HCT116 (cell line): Measurements from ENCODE around the gene AGAP1.

Experiments
- CEBPB ChIP-seq: IDR thresholded peaks from 2 replicates; pipeline ENCODE4 v1.6.1; 2012; ENCODE audit warnings: low read depth
- EZH2 ChIP-seq: fragments of 200-600 bp; sonication (generic); IDR thresholded peaks from 2 replicates; pipeline ENCODE4 v1.6.1; 2017; ENCODE audit warnings: antibody characterized with exemption, mixed run types
- EZH2phosphoT487 ChIP-seq: fragments of 200-600 bp; IDR thresholded peaks from 2 replicates; pipeline ENCODE4 v1.6.1; 2018; ENCODE audit warnings: antibody characterized with exemption, borderline replicate concordance
- FOSL1 ChIP-seq: IDR thresholded peaks from 2 replicates; pipeline ENCODE4 v1.6.1; 2012; ENCODE audit warnings: low read depth
- JUND ChIP-seq: IDR thresholded peaks from 2 replicates; pipeline ENCODE4 v1.6.1; 2012
- POLR2A ChIP-seq: IDR thresholded peaks from 2 replicates; pipeline ENCODE4 v1.7.0; 2011; ENCODE audit warnings: borderline replicate concordance; ENCODE audit not compliant: insufficient read depth, insufficient read length; ENCODE audit errors: extremely low read depth
- POLR2AphosphoS5 ChIP-seq: IDR thresholded peaks from 2 replicates; pipeline ENCODE4 v1.6.1; 2011; ENCODE audit warnings: mild to moderate bottlenecking, low read depth, low read length, moderate library complexity
- SP1 ChIP-seq: IDR thresholded peaks from 2 replicates; pipeline ENCODE4 v1.6.1; 2012; ENCODE audit warnings: low read depth
- ZNF274 ChIP-seq: fragments of 200-500 bp; sonication (Bioruptor generic); IDR thresholded peaks from 2 replicates; pipeline ENCODE4 v1.6.1; 2014; ENCODE audit warnings: mild to moderate bottlenecking, low read depth, low read length, inconsistent platforms
- TF ChIP-seq, protein P1 (sequence below), 3 experiments: fragments of 200-600 bp in 1 of 3; sonication (generic) in 1 of 3; IDR thresholded peaks in 2 of 3; conservative IDR thresholded peaks in 1 of 3; 2 replicates each; pipeline ENCODE4 v1.5.1; 2012 to 2017; ENCODE audit warnings: low read depth in 2 of 3, low read length in 2 of 3, antibody characterized with exemption in 1 of 3, borderline replicate concordance in 1 of 3, control low read depth in 1 of 3, mild to moderate bottlenecking in 1 of 3, mixed read lengths in 1 of 3, mixed run types in 1 of 3, moderate library complexity in 1 of 3; ENCODE audit not compliant: insufficient read depth in 1 of 3
- TF ChIP-seq, protein P2 (sequence below): IDR thresholded peaks from 2 replicates; pipeline ENCODE4 v1.6.1; 2012; ENCODE audit warnings: low read depth
- TF ChIP-seq, protein P3 (sequence below): IDR thresholded peaks from 2 replicates; pipeline ENCODE4 v1.6.1; 2012

DNA sequence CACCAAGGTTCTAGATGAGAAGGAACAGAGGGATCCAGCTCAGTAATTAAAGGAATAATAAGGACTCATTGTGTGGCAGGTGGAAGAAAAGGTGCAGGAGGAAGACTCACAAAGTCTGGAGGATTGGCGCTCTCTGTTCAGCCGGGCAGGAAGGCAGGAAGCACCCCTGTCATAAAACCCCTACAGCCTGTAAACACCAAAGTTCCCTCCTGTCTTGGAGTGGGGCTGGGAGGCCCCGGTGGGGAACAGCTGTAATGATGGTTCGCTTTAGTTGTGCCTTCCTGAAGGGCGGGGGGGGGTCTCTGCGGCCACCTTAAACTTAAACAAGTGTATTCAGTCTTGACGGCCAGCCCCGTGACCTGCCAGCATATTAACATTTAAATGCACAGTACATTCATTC lies 590.1 kb downstream of the AGAP1 start:
- TF ChIP-seq POLR2A (no peak), POLR2AphosphoS5 (no peak), EZH2phosphoT487 (no peak), ZNF274 (no peak), JUND (no peak), EZH2 (no peak), CEBPB (no peak), SP1 (no peak), FOSL1 (no peak)
- TF ChIP-seq, protein P1, sequence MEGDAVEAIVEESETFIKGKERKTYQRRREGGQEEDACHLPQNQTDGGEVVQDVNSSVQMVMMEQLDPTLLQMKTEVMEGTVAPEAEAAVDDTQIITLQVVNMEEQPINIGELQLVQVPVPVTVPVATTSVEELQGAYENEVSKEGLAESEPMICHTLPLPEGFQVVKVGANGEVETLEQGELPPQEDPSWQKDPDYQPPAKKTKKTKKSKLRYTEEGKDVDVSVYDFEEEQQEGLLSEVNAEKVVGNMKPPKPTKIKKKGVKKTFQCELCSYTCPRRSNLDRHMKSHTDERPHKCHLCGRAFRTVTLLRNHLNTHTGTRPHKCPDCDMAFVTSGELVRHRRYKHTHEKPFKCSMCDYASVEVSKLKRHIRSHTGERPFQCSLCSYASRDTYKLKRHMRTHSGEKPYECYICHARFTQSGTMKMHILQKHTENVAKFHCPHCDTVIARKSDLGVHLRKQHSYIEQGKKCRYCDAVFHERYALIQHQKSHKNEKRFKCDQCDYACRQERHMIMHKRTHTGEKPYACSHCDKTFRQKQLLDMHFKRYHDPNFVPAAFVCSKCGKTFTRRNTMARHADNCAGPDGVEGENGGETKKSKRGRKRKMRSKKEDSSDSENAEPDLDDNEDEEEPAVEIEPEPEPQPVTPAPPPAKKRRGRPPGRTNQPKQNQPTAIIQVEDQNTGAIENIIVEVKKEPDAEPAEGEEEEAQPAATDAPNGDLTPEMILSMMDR (IDR thresholded peaks at IDR 0.05 in 2 of 3, conservative IDR thresholded peaks at IDR 0.05 in 1 of 3; ENCODE audit: borderline replicate concordance in 1 of 3, insufficient read depth in 1 of 3, low read depth in 2 of 3, low read length in 2 of 3) = no peak
- TF ChIP-seq, protein P2, sequence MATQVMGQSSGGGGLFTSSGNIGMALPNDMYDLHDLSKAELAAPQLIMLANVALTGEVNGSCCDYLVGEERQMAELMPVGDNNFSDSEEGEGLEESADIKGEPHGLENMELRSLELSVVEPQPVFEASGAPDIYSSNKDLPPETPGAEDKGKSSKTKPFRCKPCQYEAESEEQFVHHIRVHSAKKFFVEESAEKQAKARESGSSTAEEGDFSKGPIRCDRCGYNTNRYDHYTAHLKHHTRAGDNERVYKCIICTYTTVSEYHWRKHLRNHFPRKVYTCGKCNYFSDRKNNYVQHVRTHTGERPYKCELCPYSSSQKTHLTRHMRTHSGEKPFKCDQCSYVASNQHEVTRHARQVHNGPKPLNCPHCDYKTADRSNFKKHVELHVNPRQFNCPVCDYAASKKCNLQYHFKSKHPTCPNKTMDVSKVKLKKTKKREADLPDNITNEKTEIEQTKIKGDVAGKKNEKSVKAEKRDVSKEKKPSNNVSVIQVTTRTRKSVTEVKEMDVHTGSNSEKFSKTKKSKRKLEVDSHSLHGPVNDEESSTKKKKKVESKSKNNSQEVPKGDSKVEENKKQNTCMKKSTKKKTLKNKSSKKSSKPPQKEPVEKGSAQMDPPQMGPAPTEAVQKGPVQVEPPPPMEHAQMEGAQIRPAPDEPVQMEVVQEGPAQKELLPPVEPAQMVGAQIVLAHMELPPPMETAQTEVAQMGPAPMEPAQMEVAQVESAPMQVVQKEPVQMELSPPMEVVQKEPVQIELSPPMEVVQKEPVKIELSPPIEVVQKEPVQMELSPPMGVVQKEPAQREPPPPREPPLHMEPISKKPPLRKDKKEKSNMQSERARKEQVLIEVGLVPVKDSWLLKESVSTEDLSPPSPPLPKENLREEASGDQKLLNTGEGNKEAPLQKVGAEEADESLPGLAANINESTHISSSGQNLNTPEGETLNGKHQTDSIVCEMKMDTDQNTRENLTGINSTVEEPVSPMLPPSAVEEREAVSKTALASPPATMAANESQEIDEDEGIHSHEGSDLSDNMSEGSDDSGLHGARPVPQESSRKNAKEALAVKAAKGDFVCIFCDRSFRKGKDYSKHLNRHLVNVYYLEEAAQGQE = no peak
- TF ChIP-seq, protein P3, sequence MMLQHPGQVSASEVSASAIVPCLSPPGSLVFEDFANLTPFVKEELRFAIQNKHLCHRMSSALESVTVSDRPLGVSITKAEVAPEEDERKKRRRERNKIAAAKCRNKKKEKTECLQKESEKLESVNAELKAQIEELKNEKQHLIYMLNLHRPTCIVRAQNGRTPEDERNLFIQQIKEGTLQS = no peak
